CD4-positive, alpha-beta T cell treated with Interleukin-21 for 1 hour (primary cell): Measurements from ENCODE around the gene PRKAR2A.
"Not testable (repeated sequence)": the region's sequence is repeated elsewhere in the genome, so short reads cannot be mapped to it uniquely, and the experiment has no call there.

Experiments
- DNase-seq: peaks from one replicate; pipeline ENCODE4 v3.0.0-alpha.2; 2020

PRKAR2A gene

DNA sequence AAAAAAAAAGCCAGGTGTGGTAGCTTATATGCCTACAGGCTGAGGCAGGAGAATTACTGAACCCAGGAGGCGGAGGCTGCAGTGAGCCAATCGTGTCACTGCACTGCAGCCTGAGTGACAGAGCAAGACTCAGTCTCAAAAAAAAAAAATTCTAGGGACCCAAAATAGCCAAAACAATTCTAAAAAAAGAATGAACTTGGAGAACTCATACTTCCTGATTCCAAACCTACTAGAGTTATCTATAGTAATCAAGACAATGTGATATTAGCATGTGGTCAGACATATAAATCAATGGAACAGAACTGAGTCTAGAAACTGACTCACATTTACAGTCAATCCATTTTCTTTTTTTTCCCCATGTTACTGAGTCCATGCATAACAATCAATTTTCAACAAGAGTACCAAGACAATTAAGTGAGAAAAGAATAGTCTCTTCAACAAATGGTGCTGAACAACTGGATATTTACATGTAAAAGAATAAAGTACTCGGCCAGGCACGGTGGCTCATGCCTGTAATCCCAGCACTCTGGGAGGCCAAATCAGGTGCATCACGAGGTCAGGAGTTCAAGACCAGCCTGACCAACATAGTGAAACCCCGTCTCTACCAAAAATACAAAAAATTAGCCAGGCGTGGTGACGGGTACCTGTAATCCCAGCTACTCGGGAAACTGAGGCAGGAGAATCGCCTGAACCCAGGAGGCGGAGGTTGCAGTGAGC, 11.9 kb downstream of the PRKAR2A start:
- no peak for DNase-seq

DNA sequence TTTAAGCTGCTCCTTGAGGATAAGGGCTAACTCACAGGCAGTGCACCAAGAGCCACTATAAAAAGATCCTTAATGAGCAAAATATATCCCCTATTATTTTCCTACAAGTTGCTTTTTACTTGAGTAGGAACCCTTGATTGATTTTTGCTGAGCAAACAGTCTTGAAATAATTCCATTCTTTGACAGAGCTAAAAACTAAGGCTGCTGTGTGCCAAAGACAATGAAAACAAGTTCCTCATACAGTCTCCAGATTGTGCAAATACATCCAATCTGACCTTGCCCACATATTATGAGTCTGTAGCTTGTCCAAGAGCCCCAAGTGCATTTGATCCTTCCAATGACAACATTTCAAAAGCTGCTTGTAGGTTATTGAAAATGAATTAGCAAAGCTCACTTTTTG, 15.0 kb downstream of the PRKAR2A start:
- DNase-seq, result no peak

DNA sequence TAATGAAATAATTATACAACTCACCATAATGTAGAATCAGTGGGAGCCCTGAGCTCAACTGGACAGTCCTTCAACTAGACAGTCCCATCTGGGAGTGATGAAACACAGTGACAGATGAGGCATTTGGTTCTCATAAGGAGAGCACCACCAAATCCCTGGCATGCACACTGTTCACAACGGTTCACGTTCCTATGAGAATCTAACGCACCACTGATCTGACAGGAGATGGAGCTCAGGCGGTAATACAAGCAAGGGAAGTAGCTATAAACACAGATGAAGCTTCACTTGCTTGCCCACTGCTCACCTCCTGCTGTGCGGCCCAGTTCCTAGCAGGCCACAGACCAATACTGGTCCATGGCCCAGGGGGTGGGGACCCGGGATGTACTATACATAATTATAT, 17.0 kb downstream of the PRKAR2A start:
- no peak for DNase-seq

DNA sequence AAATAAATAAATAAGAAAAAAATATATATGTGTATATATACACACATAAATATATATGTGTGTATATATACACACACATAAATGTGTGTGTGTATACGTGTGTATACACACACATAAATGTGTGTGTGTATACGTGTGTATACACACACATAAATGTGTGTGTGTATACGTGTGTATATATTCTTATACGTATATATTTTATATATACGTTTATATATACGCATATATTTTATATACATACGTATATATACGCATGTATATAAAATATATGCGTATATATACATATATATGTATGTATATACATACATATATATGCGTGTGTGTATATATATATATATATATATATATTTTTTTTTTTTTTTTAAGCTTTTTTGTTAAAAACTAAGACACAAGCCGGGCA, 18.1 kb downstream of the PRKAR2A start:
- not testable (repeated sequence) for DNase-seq

DNA sequence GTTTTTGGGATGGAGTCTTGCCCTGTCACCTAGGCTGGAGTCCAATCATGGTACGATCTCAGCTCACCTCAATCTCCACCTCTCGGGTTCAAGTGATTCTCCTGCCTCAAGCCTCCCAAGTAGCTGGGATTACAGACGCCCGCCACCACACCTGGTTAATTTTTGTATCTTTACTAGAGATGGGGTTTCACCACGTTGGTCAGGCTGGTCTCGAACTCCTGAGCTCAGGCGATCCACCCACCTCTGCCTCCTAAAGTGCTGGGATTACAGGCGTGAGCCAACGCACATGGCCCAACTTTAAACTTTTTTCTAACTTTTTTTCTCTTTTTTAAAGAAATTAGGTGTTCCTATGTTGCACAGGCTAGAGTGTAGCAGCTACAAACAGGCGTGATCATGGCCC, 19.8 kb downstream of the PRKAR2A start:
- not testable (repeated sequence) for DNase-seq

DNA sequence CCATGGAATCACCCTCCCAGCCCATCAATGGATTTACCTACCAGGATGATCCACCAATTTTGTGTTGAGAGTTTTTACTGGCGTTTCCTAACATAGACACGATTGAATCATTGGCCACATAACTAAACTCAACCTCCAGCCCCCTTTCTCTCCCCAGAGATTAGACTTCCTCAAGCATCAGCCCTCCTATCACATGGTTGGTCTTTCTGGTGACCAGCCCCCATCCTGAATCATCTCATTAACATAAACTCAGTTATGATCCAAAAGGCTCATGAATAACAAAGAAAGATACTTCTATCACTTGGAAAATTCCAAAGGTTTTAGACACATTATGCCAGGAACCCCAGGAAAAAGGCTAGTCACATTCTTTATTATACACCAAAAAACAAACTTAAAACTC, 21.2 kb downstream of the PRKAR2A start:
- DNase-seq, result no peak

DNA sequence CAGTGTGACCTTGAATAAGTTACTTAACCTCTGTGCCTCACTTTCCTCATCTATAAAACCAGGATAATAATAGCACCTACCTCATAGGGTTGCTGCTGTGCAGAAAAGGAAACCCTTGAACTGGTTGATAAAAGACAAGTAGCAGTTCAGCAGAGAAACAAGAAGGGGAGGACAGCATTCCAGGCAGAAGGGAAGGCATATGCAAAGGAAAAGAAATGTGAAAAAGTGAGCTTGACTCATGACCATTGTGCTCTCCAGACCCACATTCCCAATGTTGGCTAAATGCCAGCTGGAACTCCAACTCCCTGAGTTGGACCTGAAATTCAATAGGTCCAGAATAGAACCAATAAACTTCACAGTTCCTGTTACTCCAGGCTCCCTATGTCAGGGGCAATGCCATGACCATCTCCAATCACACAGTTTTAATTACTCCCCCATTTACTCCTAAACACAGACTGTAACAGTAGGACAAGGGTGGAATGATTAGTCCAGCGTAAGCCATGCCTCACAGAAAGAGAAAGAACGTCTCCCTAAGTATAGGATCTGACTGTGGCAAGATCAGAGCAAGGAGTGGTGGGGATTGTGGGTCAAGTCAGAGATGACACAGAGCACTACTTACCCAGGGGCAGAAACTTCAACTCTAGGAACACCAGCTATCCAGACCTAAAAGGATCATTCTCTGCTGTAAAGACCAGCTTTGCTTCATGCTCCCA, 26.9 kb downstream of the PRKAR2A start:
- DNase-seq, result no peak

DNA sequence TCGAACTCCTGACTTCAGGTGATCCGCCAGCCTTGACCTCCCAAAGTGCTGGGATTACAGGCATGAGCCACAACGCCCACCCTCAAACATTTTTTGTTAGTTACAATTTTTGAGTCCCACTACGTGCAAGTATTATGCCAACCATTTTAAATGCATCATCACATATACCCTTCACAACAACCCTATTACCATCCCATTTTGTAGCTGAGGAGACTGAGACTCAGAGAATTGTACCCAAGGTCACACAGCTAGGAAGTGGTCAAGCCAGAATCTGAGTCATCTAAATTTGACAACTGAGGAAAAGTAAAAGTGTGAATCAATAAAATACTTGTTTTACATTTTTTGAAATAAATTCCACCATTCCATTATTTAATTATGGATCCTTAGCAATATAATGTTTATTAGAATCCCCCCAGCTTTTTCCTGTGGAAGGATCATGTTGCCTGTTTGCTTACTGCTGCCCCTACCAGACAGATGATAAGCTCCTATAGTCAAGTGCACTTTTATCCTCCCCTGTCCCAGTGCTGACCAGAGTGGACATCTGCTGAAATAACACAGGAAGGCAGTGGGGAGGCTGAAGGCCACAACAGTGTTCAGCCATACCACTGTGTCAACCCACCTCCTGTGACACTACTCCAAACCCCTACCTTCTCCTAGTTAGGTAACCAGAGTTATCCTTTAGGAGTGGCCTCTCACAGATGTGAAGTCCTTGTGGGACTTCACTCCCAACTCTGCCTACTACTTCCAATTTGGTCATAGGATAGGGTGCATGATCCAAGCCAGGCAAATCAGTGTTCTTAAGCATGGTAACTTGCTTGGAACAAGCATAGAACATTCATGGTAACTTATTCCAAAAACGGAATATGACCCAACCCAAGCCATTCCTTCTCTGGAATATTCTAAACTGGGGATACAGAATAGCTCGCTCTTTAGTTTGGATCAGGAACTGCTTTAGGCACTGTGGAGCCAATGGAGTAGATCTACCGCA, 28.1 kb downstream of the PRKAR2A start:
- no peak for DNase-seq

DNA sequence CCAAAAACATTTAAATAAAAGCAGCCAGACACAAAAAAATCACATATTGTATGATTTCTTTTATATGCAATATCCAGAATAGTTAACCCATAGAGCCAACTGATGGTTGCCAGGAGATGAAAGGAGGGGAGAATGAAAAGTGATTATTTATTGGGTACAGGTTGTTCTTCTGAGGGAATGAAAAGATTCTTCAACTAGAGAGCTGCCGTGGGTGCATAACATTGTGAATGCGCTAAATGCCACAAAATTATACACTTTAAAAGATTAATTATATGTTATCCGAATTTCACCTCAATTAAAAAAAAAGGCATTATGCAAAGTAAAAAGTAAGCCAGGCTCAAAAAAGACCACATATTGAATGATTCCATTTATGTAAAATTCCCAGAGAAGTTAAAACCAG, 36.1 kb downstream of the PRKAR2A start:
- DNase-seq, result no peak

DNA sequence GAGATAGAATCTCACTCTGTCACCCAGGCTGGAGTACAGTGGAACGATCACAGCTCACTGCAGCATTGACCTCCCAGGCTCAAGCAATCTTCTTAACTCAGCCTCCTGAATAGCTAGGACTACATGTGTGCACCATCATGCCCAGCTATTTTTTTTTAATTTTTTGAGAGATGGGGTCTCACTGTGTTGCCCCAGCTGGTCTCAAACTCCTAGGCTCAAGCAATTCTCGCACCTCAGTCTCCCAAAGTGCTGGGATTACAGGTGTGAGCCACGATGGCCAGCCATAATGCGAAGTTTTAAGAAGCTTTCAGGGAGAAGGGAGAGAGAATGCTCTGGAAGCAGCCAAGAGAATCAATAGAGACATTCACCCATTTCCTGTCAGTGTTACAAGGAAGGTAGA, 42.7 kb downstream of the PRKAR2A start:
- no peak for DNase-seq

DNA sequence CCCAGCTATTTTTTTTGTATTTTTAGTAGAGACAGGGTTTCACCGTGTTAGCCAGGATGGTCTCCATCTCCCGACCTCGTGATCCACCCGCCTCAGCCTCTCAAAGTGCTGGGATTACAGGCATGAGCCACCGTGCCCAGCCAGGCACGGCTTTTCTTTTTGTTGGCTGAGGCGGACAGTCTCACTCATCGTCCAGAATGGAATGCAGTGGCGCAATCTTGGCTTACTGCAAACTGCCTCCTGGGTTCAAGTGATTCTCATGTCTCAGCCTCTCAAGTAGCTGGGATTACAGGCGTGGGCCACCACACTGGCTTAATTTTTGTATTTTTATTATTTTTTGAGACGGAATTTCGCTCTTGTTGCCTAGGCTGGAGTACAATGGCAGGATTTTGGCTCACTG, 46.8 kb downstream of the PRKAR2A start:
- DNase-seq, result not testable (repeated sequence)

DNA sequence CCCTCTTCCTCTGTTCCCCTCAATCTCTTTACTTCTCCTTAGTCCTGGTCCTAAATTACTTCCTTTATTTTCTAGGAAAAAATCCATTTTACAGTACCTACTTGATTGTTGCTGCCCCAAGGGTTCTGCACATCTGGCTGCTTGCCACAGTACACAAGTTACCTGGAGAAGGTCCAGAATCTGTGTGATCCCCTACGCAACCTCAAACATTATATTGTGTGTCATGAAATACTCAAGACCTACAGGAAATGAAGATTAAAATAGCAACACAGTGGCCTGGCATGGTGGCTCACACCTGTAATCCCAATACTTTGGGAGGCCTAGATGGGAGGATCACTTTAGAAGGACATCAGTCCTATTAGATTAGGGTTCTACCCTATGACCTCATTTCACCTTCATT, 48.7 kb downstream of the PRKAR2A start:
- no peak for DNase-seq

DNA sequence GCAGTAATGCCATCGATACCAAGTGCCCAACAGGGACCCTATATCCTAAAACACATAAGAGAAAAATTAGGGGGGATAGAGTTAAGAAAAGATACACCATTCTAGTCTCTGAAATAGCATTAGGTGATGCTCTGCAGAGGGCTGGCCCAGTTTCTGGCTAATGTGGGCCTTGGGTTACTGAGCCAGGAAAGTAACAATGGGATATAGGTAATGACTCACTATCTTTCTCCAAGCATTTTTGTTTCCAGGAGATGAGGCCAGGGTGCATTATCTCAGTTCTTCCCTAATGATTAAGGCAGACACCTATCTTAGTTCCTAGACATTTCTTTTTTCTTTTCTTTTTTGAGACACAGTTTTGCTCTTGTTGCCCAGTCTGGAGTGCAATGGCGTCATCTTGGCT, 50.0 kb downstream of the PRKAR2A start:
- DNase-seq, result no peak

DNA sequence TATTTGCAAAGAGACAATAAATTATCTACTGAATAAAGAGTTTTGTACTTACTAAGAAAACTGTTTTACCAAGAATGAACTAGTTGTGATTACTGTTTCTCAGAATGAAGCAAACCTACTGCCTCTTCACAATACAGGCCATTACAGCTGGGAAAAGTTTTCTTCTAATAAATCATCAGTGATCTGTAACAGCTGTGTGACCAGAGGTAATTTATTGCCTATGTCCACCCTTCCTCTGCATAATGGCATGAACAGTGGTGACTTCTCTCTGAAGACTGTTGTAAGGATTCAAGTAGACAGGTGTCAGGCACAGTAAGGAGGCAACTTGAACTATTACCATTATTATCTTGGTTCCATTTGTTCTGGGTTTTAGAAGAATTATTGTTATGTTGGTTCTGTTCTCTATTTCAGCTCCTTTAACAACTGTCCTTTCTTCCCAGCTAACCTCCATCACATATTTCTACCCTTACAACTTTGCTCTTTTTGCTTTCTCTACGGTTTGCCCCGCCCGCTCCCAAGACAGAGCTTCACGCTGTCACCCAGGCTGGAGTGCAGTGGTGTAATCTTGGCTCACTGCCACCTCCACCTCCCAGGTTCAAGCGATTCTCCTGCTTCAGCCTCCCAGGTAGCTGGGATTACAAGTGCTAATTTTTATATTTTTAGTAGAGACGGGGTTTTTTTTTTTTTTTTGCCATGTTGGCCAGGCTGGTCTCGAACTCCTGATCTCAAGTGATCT, 51.5 kb downstream of the PRKAR2A start:
- no peak for DNase-seq

DNA sequence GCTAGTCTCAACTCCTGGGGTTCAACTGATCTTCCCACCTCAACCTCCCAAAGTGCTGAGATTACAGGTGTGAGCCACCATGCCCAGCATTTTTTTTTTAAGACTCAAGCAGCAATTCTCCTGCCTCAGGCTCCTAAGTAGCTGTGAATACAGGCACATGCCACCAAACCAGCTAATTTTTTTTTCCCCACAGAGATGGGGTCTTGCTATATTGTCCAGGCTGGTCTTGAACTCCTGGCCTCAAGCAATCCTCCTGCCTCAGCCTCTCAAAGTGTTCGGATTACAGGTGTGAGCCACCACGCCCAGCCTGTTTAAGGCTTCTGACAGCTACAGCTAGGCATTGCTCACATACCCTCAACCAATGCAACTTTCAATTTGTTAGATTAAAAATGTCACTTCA, 54.2 kb downstream of the PRKAR2A start:
- not testable (repeated sequence) for DNase-seq

DNA sequence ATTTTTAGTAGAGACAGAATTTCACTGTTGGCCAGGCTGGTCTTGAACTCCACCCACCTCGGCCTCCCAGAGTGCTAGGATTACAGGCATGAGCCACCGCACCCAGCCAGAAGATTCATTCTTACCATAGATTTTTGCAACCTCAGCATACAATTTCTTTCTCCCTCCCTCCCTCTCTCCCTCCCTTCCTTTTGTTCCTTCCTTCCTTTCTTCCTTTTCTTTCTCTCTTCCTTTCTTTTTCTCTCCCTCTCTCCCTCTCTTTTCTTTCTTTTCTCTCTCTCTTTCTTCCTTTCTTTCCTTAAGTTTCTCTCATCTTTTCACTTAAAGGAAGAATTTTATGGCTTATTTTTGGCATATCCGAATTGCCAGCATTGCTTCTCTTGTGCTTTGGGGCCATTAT, 58.0 kb downstream of the PRKAR2A start:
- DNase-seq, result no peak

DNA sequence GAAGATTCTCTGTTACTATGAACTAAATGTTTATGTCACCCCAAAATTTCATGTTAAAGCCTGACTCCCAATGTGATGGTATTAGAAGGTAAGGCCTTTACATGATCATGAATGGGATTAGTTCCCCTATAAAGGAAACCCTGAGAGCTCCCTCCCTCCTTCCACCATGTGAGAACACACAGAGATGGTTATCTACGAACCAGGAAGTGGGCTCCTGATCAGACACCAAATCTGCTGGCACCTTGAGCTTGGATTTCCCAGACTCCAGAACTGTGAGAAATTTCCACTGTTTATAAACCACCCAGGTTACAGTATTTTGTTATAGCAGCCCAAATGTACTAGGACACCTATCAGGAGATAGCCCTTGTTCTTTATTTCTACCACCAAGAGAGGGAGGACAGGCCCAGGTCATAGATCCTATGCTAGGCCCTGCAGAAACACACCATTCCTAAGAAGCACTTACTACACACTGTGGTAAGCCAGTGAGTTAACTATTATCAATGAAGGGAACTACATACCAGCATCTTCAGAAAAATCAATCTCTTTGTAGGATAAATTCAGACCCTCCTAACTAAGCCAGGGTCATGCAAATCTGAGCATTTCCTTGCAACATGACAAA, 59.0 kb downstream of the PRKAR2A start:
- DNase-seq, result peak; percentile 34

DNA sequence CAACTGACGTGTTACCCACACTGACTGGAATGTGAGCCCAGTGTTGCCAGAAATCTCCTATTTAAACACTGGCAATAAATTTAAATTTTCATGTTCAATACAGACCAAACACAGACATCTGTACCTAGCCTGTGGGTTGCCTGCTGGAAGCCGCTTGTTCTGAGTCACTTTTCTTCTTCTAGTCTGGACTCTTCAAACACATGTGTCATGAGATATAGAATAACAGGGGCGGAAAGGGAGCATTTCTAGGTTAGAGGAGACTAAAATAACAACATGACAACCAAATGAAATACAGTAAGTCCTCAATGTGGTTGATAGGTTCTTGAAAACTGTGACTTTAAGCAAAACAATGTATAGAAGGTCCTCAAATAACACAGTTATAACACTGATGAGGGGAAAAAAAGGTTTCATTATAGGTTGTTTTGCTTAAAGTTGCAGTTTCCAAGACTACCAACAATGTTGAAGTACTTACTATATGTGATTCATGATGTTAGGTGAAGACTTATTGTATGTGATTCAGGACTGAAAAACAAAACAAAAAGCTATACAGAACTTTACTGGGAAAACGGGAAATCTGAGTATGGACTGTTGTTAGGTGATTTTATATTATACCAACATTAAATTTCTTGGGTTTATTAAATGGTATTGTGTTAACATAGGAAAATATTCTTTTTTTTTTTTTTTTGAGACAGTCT, 63.1 kb downstream of the PRKAR2A start:
- no peak for DNase-seq

DNA sequence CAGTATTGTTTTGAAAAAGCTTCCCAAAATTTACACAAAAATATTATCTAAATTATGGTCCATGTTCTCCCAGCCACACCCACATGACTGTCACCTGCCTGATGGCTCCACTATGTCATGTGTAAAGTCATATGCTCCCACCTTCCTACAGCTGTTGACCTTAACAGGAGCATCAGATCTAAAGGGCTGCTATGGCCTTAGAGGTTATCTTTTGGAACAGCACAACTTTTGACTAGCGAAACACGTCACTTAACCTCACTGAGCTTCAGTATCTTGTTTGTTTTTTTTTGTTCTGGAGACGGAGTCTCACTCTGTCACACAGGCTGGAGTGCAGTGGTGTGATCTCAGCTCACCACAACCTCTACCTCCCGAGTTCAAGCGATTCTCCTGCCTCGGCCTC, 64.4 kb downstream of the PRKAR2A start:
- no peak for DNase-seq

DNA sequence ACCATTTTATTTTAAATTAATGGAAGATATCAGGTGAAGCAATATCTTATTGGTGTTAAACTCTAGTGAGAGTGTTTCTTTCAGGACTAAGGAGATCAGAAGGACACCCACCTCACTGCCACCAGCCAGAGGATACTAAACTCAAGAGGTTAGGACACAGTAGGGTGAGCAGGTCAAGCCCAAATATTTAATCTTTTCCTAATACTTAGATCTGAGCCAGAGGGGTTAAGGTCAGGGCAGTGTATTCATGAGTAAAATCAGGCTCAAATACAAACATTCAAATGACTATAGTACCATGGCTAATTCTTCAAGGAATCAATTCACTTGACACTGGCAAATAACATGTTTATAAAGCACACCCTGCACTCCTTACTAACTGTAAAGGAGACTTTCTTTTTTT, 65.6 kb downstream of the PRKAR2A start:
- no peak for DNase-seq

DNA sequence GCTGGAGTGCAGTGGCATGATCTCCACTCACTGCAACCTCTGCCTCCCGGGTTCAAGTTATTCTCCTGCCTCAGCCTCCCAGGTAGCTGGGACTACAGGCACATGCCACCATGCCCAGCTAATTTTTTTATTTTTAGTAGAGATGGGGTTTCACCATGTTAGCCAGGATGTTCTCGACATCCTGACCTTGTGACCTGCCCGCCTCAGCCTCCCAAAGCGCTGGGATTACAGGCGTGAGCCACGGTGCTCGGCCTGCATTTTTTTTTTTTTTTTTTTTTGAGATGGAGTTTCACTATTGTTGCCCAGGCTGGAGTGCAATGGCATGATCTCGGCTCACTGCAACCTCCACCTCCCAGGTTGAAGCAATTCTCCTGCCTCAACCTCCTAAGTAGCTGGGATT, 69.1 kb downstream of the PRKAR2A start:
- DNase-seq, result not testable (repeated sequence)

DNA sequence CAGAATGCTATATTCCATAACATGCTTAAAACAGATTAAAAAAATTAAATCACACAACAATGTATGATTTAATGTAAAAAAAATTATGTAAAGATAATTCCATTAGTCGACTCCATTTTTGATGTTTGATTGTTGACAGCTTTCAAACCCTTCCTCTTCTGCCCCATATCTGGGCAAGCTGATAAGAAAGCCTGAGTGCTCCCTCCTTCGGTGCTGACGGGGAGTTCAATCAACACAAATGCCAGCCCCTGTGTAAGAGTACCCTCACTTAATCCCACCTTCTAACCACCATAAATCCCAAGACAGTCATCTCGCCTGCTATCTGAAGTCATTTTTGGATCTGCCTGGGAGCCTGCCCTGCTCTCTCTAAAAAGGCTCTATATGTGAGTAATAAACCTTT, 70.8 kb downstream of the PRKAR2A start:
- DNase-seq, result no peak
